PFSK-1 (cell line): ENCODE data around the gene URB2.

Experiments
- FOXP2 ChIP-seq: optimal IDR thresholded peaks from 2 replicates; pipeline ENCODE3; 2011; ENCODE audit warnings: borderline replicate concordance, control low read depth, inconsistent platforms; ENCODE audit not compliant: insufficient read depth; ENCODE audit errors: extremely low read length, extremely low read depth
- POLR2AphosphoS5 ChIP-seq: IDR thresholded peaks from 2 replicates; pipeline ENCODE4 v1.6.1; 2012; ENCODE audit warnings: low read depth, mild to moderate bottlenecking, control low read depth, low read length, moderate library complexity
- SIN3A ChIP-seq: IDR thresholded peaks from 2 replicates; pipeline ENCODE4 v1.6.1; 2012; ENCODE audit warnings: mild to moderate bottlenecking, low read length, moderate library complexity, borderline replicate concordance; ENCODE audit not compliant: insufficient read depth
- TAF1 ChIP-seq: IDR thresholded peaks from 2 replicates; pipeline ENCODE4 v1.6.1; 2012; ENCODE audit warnings: low read length, control low read depth, borderline replicate concordance; ENCODE audit not compliant: insufficient read depth
- TF ChIP-seq, protein P1 (sequence below), 2 experiments: IDR thresholded peaks; 2 replicates each; pipeline versions ENCODE4 v1.6.1 to v1.8.0; 2011 to 2012; ENCODE audit warnings: low read depth in 2 of 2, low read length in 2 of 2, control low read depth in 1 of 2, inconsistent platforms in 1 of 2, mild to moderate bottlenecking in 1 of 2, moderate library complexity in 1 of 2; ENCODE audit not compliant: insufficient read depth in 1 of 2

URB2 gene

DNA sequence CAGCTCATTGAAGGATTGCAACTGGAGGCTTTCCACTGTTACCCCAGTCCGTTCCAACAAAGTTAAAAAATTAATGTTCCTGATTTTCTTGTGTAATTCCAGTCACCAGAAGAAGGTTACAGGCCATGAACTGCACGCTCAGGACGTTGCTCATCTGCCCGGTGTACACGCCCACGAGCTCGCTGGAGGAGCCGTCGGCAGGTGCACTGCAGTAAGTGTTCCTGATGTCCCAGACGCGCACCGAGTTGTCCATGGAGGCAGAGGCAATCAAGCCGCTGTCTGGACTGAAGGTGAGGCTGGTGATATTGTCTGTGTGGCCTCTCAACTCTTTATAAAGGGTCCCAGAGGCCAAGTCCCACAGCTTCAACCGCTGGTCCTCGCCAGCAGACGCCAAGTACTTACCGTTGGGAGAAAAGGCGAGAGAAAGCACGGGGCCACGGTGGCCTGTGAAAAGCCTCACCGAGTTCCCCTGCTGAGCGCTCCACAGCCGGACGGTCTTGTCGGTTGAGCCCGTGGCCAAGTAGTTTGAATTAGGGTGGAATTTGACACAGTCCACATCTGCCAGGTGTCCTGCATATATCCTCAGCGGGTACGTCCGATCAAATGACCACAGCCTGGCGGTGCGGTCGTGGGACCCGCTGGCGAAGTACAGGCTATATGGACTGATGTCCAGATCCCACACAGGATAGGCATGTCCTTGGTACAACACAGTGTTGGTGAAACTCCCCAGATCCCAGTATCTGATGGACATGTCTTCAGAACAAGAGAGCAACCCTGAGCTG is 31.6 kb upstream of the URB2 start:
- TF ChIP-seq FOXP2: no peak
- TF ChIP-seq TAF1: no peak
- no peak for TF ChIP-seq SIN3A
- no peak for TF ChIP-seq POLR2AphosphoS5
- TF ChIP-seq, protein P1, sequence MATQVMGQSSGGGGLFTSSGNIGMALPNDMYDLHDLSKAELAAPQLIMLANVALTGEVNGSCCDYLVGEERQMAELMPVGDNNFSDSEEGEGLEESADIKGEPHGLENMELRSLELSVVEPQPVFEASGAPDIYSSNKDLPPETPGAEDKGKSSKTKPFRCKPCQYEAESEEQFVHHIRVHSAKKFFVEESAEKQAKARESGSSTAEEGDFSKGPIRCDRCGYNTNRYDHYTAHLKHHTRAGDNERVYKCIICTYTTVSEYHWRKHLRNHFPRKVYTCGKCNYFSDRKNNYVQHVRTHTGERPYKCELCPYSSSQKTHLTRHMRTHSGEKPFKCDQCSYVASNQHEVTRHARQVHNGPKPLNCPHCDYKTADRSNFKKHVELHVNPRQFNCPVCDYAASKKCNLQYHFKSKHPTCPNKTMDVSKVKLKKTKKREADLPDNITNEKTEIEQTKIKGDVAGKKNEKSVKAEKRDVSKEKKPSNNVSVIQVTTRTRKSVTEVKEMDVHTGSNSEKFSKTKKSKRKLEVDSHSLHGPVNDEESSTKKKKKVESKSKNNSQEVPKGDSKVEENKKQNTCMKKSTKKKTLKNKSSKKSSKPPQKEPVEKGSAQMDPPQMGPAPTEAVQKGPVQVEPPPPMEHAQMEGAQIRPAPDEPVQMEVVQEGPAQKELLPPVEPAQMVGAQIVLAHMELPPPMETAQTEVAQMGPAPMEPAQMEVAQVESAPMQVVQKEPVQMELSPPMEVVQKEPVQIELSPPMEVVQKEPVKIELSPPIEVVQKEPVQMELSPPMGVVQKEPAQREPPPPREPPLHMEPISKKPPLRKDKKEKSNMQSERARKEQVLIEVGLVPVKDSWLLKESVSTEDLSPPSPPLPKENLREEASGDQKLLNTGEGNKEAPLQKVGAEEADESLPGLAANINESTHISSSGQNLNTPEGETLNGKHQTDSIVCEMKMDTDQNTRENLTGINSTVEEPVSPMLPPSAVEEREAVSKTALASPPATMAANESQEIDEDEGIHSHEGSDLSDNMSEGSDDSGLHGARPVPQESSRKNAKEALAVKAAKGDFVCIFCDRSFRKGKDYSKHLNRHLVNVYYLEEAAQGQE (IDR thresholded peaks at IDR 0.05; ENCODE audit: insufficient read depth in 1 of 2, low read depth in 2 of 2, low read length in 2 of 2): no peak

DNA sequence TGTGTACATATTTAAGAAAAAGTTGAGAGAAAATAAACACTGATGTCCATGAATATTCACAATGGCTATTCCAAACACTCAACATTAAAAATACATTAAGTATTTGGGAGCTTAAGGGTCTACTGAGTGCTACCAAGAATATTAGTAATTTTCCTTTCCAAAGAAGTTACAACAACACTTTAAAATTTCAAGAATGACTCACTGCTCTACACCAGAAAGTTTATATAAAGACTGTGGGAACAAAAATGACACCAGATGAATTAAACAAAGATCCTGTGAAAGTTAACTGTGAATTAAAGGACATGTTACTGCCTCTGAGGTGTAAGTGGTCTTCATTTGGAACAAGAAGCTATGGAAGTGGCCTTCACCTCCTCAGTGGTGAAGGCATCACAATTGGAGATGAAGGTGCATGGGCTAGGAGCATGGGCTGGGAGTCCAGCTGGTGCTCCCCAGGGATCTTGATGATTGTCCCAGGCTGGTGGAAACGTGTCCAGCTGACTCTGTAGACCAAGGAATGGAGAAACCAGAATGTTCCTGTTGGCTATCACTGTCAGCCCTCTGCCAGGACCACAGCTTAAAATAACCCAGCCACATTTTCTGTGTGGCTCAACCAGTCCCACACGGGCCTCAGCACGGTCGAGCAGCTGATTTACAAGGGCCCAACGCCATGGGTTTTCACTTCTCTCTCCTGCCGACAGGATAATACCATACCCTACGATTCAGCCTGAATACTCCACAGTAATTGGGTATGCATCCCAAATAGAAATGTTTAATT is 28.9 kb upstream of the URB2 start:
- TF ChIP-seq, protein P1 (IDR thresholded peaks at IDR 0.05; ENCODE audit: insufficient read depth in 1 of 2, low read depth in 2 of 2, low read length in 2 of 2): no peak
- TF ChIP-seq SIN3A (no peak), FOXP2 (no peak), POLR2AphosphoS5 (no peak), TAF1 (no peak)

DNA sequence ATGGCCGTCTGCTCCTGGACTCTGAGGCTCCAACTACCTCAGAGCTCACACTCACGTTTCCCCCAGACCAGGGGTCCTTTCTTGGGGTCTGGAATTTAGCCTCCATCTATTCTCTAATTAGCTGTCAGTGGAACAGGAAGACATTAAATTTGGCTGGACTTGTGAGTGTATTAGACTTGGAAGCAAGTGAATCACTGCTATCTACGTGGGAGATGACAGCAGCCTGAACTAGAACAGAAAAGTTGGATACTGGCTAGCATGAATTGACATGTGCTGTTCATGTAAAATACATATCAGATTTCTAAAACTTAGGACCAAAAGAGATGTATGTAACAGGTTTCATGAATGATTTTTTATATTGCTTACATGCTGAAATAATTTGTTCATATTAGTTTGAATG is 28.2 kb upstream of the URB2 start:
- TF ChIP-seq, protein P1 (IDR thresholded peaks at IDR 0.05; ENCODE audit: insufficient read depth in 1 of 2, low read depth in 2 of 2, low read length in 2 of 2): no peak
- no peak for TF ChIP-seq TAF1
- TF ChIP-seq FOXP2: no peak
- TF ChIP-seq SIN3A: no peak
- TF ChIP-seq POLR2AphosphoS5: no peak

DNA sequence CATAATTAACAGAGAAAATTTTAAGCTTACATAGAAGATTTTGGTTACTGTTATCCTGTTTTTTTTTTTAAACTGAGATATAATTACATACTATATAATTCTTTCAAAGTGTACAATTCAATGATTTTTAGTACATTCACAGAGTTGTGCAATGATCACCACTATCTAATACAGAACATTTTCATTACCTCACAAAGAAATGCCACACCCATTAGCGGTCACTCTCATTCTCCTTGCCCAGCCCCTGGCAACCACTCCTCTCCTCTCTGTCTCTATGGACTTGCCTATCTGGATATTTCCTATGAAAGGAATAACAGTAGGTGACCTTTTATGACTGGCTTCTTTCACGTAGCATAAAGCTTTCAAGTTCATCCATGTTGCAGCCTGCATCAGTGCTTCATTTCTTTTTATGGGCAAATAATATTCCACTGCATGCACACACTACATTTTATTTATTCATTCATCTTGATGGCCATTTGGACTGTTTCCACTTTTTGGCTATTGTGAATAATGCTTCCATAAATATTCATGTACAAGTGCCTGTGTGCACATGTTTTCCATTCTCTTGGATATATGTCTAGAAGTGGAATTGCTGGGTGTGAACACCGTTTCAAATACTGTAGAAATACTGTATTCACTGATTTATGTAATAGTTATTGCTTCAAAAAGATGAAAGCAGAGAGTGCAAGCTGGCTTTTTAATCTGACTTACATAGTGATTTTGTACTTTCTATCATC is 26.7 kb upstream of the URB2 start:
- TF ChIP-seq SIN3A (no peak), POLR2AphosphoS5 (no peak), TAF1 (no peak), FOXP2 (no peak)
- TF ChIP-seq, protein P1 (IDR thresholded peaks at IDR 0.05; ENCODE audit: insufficient read depth in 1 of 2, low read depth in 2 of 2, low read length in 2 of 2): no peak
